ENCODE results near the gene TMEM175. TPM values are rescaled to one million over a fixed set of nuclear protein-coding genes. Genes with fewer than 3 reads are reported as not detected.

TMEM175 gene
- total and polyA plus RNA-seq, 4 donors, result 23.7 to 43.7 (median 27.4) TPM

DNA sequence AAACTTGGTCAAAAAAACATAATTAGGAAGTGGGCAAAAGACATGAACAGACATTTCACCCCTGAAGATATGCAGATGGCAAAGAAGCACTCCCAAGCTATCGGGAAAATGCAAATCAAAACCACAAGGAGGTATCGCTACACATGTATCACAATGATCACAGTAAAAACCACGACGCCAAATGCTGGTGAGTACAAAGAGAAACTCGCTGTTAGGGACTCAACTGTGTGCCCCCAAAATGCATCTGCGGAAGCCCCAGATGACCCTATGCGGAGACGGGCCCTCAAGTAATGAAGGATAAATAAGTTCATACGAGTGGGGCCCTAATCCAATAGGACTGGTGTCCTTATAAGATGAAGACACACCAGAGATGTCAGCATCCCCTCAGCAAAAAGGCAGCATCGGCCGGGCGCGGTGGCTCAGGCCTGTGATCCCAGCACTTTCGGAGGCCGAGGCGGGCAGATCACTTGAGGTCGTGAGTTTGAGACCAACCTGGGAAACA lies 10.4 kb upstream of the TMEM175 start:
- Histone ChIP-seq H3K4me3 (no peak overlapping the region), H3K27me3 (ENCODE audit: control insufficient read depth in 3 of 3, insufficient read depth in 3 of 3, low read length in 2 of 3) (no peaks in the 10 kb centered on the region), H3K9me3 (ENCODE audit: control insufficient read depth in 4 of 4, insufficient read depth in 3 of 4, low read length in 3 of 4) (no peaks in the 10 kb centered on the region), H3K36me3 (ENCODE audit: control insufficient read depth in 4 of 4, insufficient read depth in 4 of 4, low read length in 4 of 4) (peaks cover 0 to 3% (median 0%) of the 10 kb centered on the region in 4 donors), H3K4me1 (ENCODE audit: control insufficient read depth in 5 of 5, insufficient read depth in 5 of 5, low read length in 5 of 5) (peaks cover 0 to 10% (median 0%) of the 10 kb centered on the region in 5 donors), H3K9ac (ENCODE audit: insufficient read depth in 1 of 2, low read length in 2 of 2) (no peak overlapping the region), H3K27ac (ENCODE audit: low read depth in 1 of 2, low read length in 1 of 2) (no peak overlapping the region)
- TF ChIP-seq, protein P1, sequence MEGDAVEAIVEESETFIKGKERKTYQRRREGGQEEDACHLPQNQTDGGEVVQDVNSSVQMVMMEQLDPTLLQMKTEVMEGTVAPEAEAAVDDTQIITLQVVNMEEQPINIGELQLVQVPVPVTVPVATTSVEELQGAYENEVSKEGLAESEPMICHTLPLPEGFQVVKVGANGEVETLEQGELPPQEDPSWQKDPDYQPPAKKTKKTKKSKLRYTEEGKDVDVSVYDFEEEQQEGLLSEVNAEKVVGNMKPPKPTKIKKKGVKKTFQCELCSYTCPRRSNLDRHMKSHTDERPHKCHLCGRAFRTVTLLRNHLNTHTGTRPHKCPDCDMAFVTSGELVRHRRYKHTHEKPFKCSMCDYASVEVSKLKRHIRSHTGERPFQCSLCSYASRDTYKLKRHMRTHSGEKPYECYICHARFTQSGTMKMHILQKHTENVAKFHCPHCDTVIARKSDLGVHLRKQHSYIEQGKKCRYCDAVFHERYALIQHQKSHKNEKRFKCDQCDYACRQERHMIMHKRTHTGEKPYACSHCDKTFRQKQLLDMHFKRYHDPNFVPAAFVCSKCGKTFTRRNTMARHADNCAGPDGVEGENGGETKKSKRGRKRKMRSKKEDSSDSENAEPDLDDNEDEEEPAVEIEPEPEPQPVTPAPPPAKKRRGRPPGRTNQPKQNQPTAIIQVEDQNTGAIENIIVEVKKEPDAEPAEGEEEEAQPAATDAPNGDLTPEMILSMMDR (IDR thresholded peaks at IDR 0.05; ENCODE audit: control extremely low read depth, extremely low read depth), result no peak
- WGBS, 2 donors, result 89 to 90% methylated on average over 17 of the region's 17 CpGs
- no peak for DNase-seq
- ATAC-seq (ENCODE audit: insufficient read depth, low FRiP score), result no peak

DNA sequence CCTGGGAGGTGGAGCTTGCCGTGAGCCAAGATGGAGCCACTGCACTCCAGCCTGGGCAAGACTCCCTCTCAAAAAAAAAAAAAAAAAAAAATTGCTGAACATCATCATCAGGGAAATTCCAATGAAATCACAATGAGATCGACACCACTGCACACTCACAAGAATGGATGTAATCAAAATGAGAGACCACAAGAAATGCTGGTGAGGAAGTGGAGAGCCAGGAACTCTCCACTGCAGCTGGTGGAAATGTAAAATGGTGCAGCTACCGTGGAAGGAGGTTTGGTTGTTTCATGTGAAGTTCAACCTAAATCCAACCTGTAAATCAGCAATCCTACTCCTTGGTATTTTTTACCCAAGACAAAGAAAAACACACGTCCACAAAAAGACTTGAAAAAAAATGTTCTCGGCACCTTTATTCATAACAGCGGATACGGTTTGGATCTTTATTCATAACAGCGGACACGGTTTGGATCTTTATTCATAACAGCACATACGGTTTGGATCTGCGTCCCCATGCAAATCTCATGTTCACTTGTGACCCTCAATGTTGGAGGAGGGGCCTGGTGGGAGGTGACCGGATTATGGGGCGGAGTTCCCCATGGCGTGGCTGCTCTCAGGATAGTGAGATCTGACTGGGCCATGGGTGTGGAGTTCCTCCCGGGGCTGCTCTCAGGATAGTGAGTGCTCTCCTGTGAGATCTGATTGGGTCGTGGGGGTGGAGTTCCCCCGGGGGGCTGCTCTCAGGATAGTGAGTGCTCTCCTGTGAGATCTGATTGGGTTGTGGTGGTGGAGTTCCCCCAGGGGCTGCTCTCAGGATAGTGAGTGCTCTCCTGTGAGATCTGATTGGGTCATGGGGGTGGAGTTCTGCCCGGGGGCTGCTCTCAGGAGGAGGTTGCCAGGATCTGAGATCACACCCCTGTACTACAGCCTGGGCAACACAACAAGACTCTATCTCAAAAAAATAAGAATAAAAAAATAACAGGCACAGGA lies 7.9 kb upstream of the TMEM175 start:
- Histone ChIP-seq H3K9me3 (ENCODE audit: control insufficient read depth in 4 of 4, insufficient read depth in 3 of 4, low read length in 3 of 4) (no peaks in the 10 kb centered on the region), H3K36me3 (ENCODE audit: control insufficient read depth in 4 of 4, insufficient read depth in 4 of 4, low read length in 4 of 4) (peaks cover 0 to 7% (median 0%) of the 10 kb centered on the region in 4 donors), H3K9ac (ENCODE audit: insufficient read depth in 1 of 2, low read length in 2 of 2) (no peak overlapping the region), H3K27ac (ENCODE audit: low read depth in 1 of 2, low read length in 1 of 2) (no peak overlapping the region), H3K27me3 (ENCODE audit: control insufficient read depth in 3 of 3, insufficient read depth in 3 of 3, low read length in 2 of 3) (no peaks in the 10 kb centered on the region), H3K4me1 (ENCODE audit: control insufficient read depth in 5 of 5, insufficient read depth in 5 of 5, low read length in 5 of 5) (peaks cover 0 to 14% (median 0%) of the 10 kb centered on the region in 5 donors), H3K4me3 (no peak overlapping the region)
- DNase-seq (no peak), ATAC-seq (ENCODE audit: insufficient read depth, low FRiP score) (no peak)
- TF ChIP-seq, protein P1 (IDR thresholded peaks at IDR 0.05; ENCODE audit: control extremely low read depth, extremely low read depth), result no peak
- WGBS, 2 donors, result 70 to 79% methylated on average over 18 of the region's 18 CpGs

DNA sequence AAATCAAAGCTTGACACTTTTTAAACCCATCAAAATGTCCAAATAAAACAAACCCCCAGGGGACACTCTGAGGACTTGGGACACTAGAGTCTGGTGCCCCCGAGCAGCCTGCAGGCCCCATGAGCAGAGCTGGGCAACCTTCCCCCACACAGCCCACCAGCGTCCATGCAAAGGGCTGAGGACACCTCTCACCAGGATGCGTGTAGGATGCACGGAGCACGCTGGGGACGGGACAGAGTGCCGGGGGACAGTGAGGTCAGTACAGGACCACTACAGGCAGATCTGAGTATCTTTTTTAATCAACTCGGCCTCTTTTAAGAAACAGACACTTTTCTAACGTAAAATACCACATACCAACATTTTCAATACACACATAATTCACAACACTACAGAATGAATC lies 7.1 kb upstream of the TMEM175 start:
- no peak overlapping the region for H3K27ac ChIP-seq (ENCODE audit: low read depth in 1 of 2, low read length in 1 of 2)
- no peak overlapping the region for H3K9ac ChIP-seq (ENCODE audit: insufficient read depth in 1 of 2, low read length in 2 of 2)
- peaks cover 0 to 7% (median 0%) of the 10 kb centered on the region in 4 donors for H3K36me3 ChIP-seq (ENCODE audit: control insufficient read depth in 4 of 4, insufficient read depth in 4 of 4, low read length in 4 of 4)
- no peak overlapping the region for H3K4me3 ChIP-seq
- ATAC-seq (ENCODE audit: insufficient read depth, low FRiP score) (no peak), DNase-seq (no peak)
- TF ChIP-seq, protein P1 (IDR thresholded peaks at IDR 0.05; ENCODE audit: control extremely low read depth, extremely low read depth), result no peak
- 89 to 95% methylated on average over 9 of the region's 9 CpGs for WGBS, 2 donors
- H3K27me3 ChIP-seq (ENCODE audit: control insufficient read depth in 3 of 3, insufficient read depth in 3 of 3, low read length in 2 of 3), result no peaks in the 10 kb centered on the region
- peaks cover 0 to 14% (median 0%) of the 10 kb centered on the region in 5 donors for H3K4me1 ChIP-seq (ENCODE audit: control insufficient read depth in 5 of 5, insufficient read depth in 5 of 5, low read length in 5 of 5)
- no peaks in the 10 kb centered on the region for H3K9me3 ChIP-seq (ENCODE audit: control insufficient read depth in 4 of 4, insufficient read depth in 3 of 4, low read length in 3 of 4)
